Thyroid gland (tissue), 4 donors: ENCODE results near the gene MPPED1.

Experiments
- CTCF ChIP-seq, 6 experiments: fragments of 200-600 bp in 3 of 6; fragments of 450-650 bp in 3 of 6; sonication (generic) in 3 of 6; IDR thresholded peaks; one replicate each; pipeline ENCODE4 v1.5.1; 2016 to 2019; ENCODE audit warnings: antibody characterized with exemption in 6 of 6, mild to moderate bottlenecking in 2 of 6, inconsistent platforms in 1 of 6, moderate library complexity in 1 of 6
- POLR2A ChIP-seq, 2 donors: fragments of 450-650 bp; IDR thresholded peaks; one replicate each; pipeline ENCODE4 v1.6.1; 2017; ENCODE audit warnings: antibody characterized with exemption in 2 of 2, mild to moderate bottlenecking in 2 of 2, moderate library complexity in 1 of 2

DNA sequence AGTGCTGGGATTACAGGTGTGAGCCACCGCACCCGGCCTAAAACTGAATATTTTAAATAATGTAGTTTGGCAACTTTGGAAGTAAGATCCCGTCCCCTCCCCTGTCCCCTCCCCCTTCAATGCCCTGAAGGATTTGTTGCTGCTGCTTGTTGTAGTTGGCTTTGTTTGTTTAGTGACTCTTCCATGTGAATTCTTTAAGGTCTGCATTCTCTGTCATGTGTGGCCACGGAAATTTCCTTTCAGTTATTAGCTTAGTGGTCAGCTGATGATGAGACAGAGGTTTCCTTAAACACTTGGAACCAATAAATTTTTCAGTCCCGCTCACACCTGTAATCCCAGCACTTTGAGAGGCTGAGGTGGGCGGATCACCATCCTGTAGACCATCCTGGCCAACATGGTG lies 109.9 kb downstream of the MPPED1 start:
- TF ChIP-seq CTCF (IDR thresholded peaks at IDR 0.05) (no peak), POLR2A (IDR thresholded peaks at IDR 0.05) (no peak)
